ENCODE measurements around the gene CXCR4. TPM values are rescaled to one million over a fixed set of nuclear protein-coding genes. Genes with fewer than 3 reads are reported as not detected.
A peak's percentile ranks its signal among the peaks of the same experiment; 100 is the strongest.
"Not testable (repeated sequence)": the region's sequence is repeated elsewhere in the genome, so short reads cannot be mapped to it uniquely, and the experiment has no call there.

Gene CXCR4
- polyA plus RNA-seq, 1 donor, result 32.8 TPM

- no peak for DNase-seq (ENCODE audit: low read depth)
Observed at GRCh38 chr2:136115183-136115761, 2.7 kb downstream of the CXCR4 start.

GRCh38 chr2:136114382-136114781 is 3.6 kb downstream of the CXCR4 start:
- no peak for DNase-seq (ENCODE audit: low read depth)

GRCh38 chr2:136113209-136113971 is 4.6 kb downstream of the CXCR4 start:
- no peak for DNase-seq (ENCODE audit: low read depth)

GRCh38 chr2:136112317-136113208 is 5.4 kb downstream of the CXCR4 start:
- no peak for DNase-seq (ENCODE audit: low read depth)

GRCh38 chr2:136111711-136112110 is 6.2 kb downstream of the CXCR4 start:
- DNase-seq (ENCODE audit: low read depth), result no peak

GRCh38 chr2:136110526-136110925 is 7.4 kb downstream of the CXCR4 start:
- DNase-seq (ENCODE audit: low read depth), result no peak

GRCh38 chr2:136108463-136108862 is 9.5 kb downstream of the CXCR4 start:
- peak; percentile 60 for DNase-seq (ENCODE audit: low read depth)

- no peak for DNase-seq (ENCODE audit: low read depth)
Observed at GRCh38 chr2:136107051-136108033, 10.6 kb downstream of the CXCR4 start.

GRCh38 chr2:136106505-136106904 is 11.4 kb downstream of the CXCR4 start:
- no peak for DNase-seq (ENCODE audit: low read depth)

- DNase-seq (ENCODE audit: low read depth), result no peak
Observed at GRCh38 chr2:136104977-136105376, 13.0 kb downstream of the CXCR4 start.

GRCh38 chr2:136101042-136101441 is 16.9 kb downstream of the CXCR4 start:
- no peak for DNase-seq (ENCODE audit: low read depth)

GRCh38 chr2:136098441-136098840 is 19.5 kb downstream of the CXCR4 start:
- DNase-seq (ENCODE audit: low read depth), result no peak

- no peak for DNase-seq (ENCODE audit: low read depth)
Observed at GRCh38 chr2:136093583-136093982, 24.4 kb downstream of the CXCR4 start.

- no peak for DNase-seq (ENCODE audit: low read depth)
Observed at GRCh38 chr2:136091899-136092298, 26.1 kb downstream of the CXCR4 start.

- not testable (repeated sequence) for DNase-seq (ENCODE audit: low read depth)
Observed at GRCh38 chr2:136087901-136088460, 30.0 kb downstream of the CXCR4 start.

- DNase-seq (ENCODE audit: low read depth), result no peak
Observed at GRCh38 chr2:136086253-136087016, 31.5 kb downstream of the CXCR4 start.

GRCh38 chr2:136085453-136086209 is 32.3 kb downstream of the CXCR4 start:
- no peak for DNase-seq (ENCODE audit: low read depth)

- DNase-seq (ENCODE audit: low read depth), result no peak
Observed at GRCh38 chr2:136081582-136082210, 36.3 kb downstream of the CXCR4 start.

- no peak for DNase-seq (ENCODE audit: low read depth)
Observed at GRCh38 chr2:136080114-136080513, 37.8 kb downstream of the CXCR4 start.
